HG02870 (cell line): Measurements from ENCODE around the gene TMEM106C.
"Not testable (repeated sequence)": the region's sequence is repeated elsewhere in the genome, so short reads cannot be mapped to it uniquely, and the experiment has no call there.

ENCODE experiments used
- ATAC-seq: cut with Tn5 transposase; IDR thresholded peaks from one replicate; pipeline ENCODE4 v1.9.1; 2021; ENCODE audit warnings: mild to moderate bottlenecking, moderate library complexity; ENCODE audit not compliant: unreplicated experiment

TMEM106C gene

GRCh38 chr12:47949441-47950341 lies 13.7 kb upstream of the TMEM106C start:
- no peak for ATAC-seq

GRCh38 chr12:47950856-47951468 lies 12.4 kb upstream of the TMEM106C start:
- ATAC-seq, result no peak

GRCh38 chr12:47954058-47954457 lies 9.3 kb upstream of the TMEM106C start:
- ATAC-seq, result no peak

- ATAC-seq, result no peak
These were observed 8.8 kb upstream of the TMEM106C start for GRCh38 chr12:47954467-47955045.

GRCh38 chr12:47955059-47955458 lies 8.3 kb upstream of the TMEM106C start:
- ATAC-seq, result no peak

- not testable (repeated sequence) for ATAC-seq
These were observed 5.7 kb upstream of the TMEM106C start for GRCh38 chr12:47957671-47958070.

GRCh38 chr12:47962198-47962597 lies 1.2 kb upstream of the TMEM106C start:
- no peak for ATAC-seq

GRCh38 chr12:47964106-47964728 lies 821 bp downstream of the TMEM106C start:
- ATAC-seq, result peak; percentile 13

- no peak for ATAC-seq
These were observed 2.2 kb downstream of the TMEM106C start for GRCh38 chr12:47965581-47965980.

GRCh38 chr12:47967461-47968321 lies 4.3 kb downstream of the TMEM106C start:
- no peak for ATAC-seq

GRCh38 chr12:47969845-47970244 lies 6.4 kb downstream of the TMEM106C start:
- ATAC-seq, result no peak

GRCh38 chr12:47970843-47971242 lies 7.4 kb downstream of the TMEM106C start:
- no peak for ATAC-seq

GRCh38 chr12:47972895-47973294 lies 9.5 kb downstream of the TMEM106C start:
- ATAC-seq, result no peak

GRCh38 chr12:47973870-47974269 lies 10.5 kb downstream of the TMEM106C start:
- no peak for ATAC-seq

- ATAC-seq, result no peak
These were observed 11.7 kb downstream of the TMEM106C start for GRCh38 chr12:47975036-47975620.

- ATAC-seq, result no peak
These were observed 12.4 kb downstream of the TMEM106C start for GRCh38 chr12:47975816-47976215.

GRCh38 chr12:47977046-47977771 lies 13.8 kb downstream of the TMEM106C start:
- ATAC-seq, result no peak

- ATAC-seq, result no peak
These were observed 14.6 kb downstream of the TMEM106C start for GRCh38 chr12:47977772-47978597.

- ATAC-seq, result no peak
These were observed 15.1 kb downstream of the TMEM106C start for GRCh38 chr12:47978598-47978873.
